H1 (cell line): ENCODE results near the gene ZNF587B. TPM values are rescaled to one million over a fixed set of nuclear protein-coding genes. Genes with fewer than 3 reads are reported as not detected.

Experiments used
- CTCF ChIA-PET: fragments of 300-600 bp; sonication (Branson Sonifier 250); formaldehyde crosslinking; loops from one replicate; lab custom pipeline; 2021; ENCODE audit not compliant: partially characterized antibody; lab: Charles Lee
- POLR2A ChIA-PET: fragments of 300-600 bp; sonication (Branson Sonifier 250); formaldehyde crosslinking; loops from one replicate; lab custom pipeline; 2021; ENCODE audit warnings: inconsistent platforms; ENCODE audit not compliant: partially characterized antibody; lab: Charles Lee
- DNase-seq, 2 experiments: peaks; one replicate each; pipeline versions ENCODE4 v3.0.0 to v3.0.0-alpha.2; 2010 to 2022; ENCODE audit warnings: low spot score in 2 of 2, low read depth in 1 of 2, mixed read lengths in 1 of 2
- FAIRE-seq: peaks from 2 replicates; lab custom pipeline; 2011; peaks lifted over from hg19 to GRCh38; lab: Jason Lieb, UNC
- H2AFZ ChIP-seq: 2 replicates; pipeline ENCODE4 v1.8.1; 2012; ENCODE audit warnings: low read length, inconsistent platforms
- H2AK5ac ChIP-seq: 2 replicates; pipeline ENCODE4 v1.6.1; 2013; ENCODE audit warnings: low read depth, low read length
- H2BK120ac ChIP-seq: replicated peaks from 2 replicates; pipeline ENCODE3; 2013; ENCODE audit warnings: low read depth, low read length, inconsistent platforms
- H2BK12ac ChIP-seq: 2 replicates; pipeline ENCODE4 v1.6.1; 2013; ENCODE audit warnings: low read depth, low read length
- H2BK15ac ChIP-seq: 2 replicates; pipeline ENCODE4 v1.6.1; 2013; ENCODE audit warnings: low read length
- H2BK20ac ChIP-seq: 2 replicates; pipeline ENCODE4 v1.6.1; 2013; ENCODE audit warnings: low read length
- H2BK5ac ChIP-seq: 2 replicates; pipeline ENCODE4 v1.6.1; 2013; ENCODE audit warnings: low read depth, low read length
- H3K14ac ChIP-seq: 2 replicates; pipeline ENCODE4 v1.6.1; 2013; ENCODE audit warnings: inconsistent platforms; ENCODE audit not compliant: insufficient read length
- H3K18ac ChIP-seq: 2 replicates; pipeline ENCODE4 v1.6.1; 2013; ENCODE audit warnings: low read length; ENCODE audit errors: extremely low read depth
- H3K23ac ChIP-seq: 2 replicates; pipeline ENCODE4 v1.6.1; 2013; ENCODE audit warnings: inconsistent platforms; ENCODE audit not compliant: insufficient read length
- H3K23me2 ChIP-seq: 2 replicates; pipeline ENCODE4 v1.6.1; 2013; ENCODE audit warnings: low read depth, low read length
- H3K27ac ChIP-seq: 2 replicates; pipeline ENCODE4 v1.6.1; 2011; ENCODE audit warnings: low read depth, low read length, inconsistent platforms
- H3K27me3 ChIP-seq, 4 experiments: replicated peaks in 1 of 4; 1 replicate in 1 of 4; 2 replicates in 3 of 4; pipeline versions ENCODE4 v1.6.1 to v1.8.1; 2011 to 2013; ENCODE audit warnings: low read length in 3 of 4, mild to moderate bottlenecking in 3 of 4, inconsistent platforms in 2 of 4, mixed read lengths in 2 of 4, moderate library complexity in 1 of 4; ENCODE audit not compliant: control insufficient read depth in 3 of 4, insufficient read depth in 3 of 4; ENCODE audit errors: extremely low read depth in 1 of 4
- H3K36me3 ChIP-seq, 4 experiments: 2 replicates each; pipeline versions ENCODE4 v1.6.1 to v1.8.1; 2011 to 2013; ENCODE audit warnings: mild to moderate bottlenecking in 4 of 4, low read length in 3 of 4, moderate library complexity in 2 of 4, control low read depth in 1 of 4, inconsistent platforms in 1 of 4; ENCODE audit not compliant: insufficient read depth in 4 of 4, control insufficient read depth in 2 of 4
- H3K4ac ChIP-seq: replicated peaks from 2 replicates; pipeline ENCODE3; 2013; ENCODE audit warnings: low read length, low read depth, mixed read lengths, inconsistent platforms; ENCODE audit not compliant: insufficient read length
- H3K4me1 ChIP-seq, 4 experiments: replicated peaks in 1 of 4; 1 replicate in 1 of 4; 2 replicates in 3 of 4; pipeline versions ENCODE4 v1.6.1 to v1.8.1; 2011 to 2013; ENCODE audit warnings: low read length in 3 of 4, inconsistent platforms in 2 of 4, mixed read lengths in 1 of 4; ENCODE audit not compliant: insufficient read depth in 4 of 4, control insufficient read depth in 3 of 4
- H3K4me2 ChIP-seq, 2 experiments: 2 replicates each; pipeline versions ENCODE4 v1.6.1 to v1.8.1; 2011 to 2013; ENCODE audit warnings: low read depth in 2 of 2, low read length in 2 of 2, control low read depth in 1 of 2, inconsistent platforms in 1 of 2, mild to moderate bottlenecking in 1 of 2; ENCODE audit not compliant: insufficient read depth in 1 of 2
- H3K4me3 ChIP-seq, 4 experiments: fragments of 200-600, 300-600 bp in 1 of 4; sonication (generic), shearing (Covaris generic), sonication (Bioruptor Twin) in 1 of 4; 2 replicates each; pipeline versions ENCODE4 v1.5.1 to v1.8.1; 2011 to 2016; ENCODE audit warnings: low read length in 4 of 4, low read depth in 3 of 4, control low read depth in 2 of 4, inconsistent platforms in 2 of 4, mild to moderate bottlenecking in 2 of 4, mixed read lengths in 1 of 4, moderate library complexity in 1 of 4; ENCODE audit not compliant: insufficient read depth in 2 of 4; ENCODE audit errors: extremely low read depth in 1 of 4
- H3K56ac ChIP-seq: replicated peaks from 2 replicates; pipeline ENCODE3; 2013; ENCODE audit warnings: low read depth, mild to moderate bottlenecking, mixed read lengths, low read length, inconsistent platforms; ENCODE audit not compliant: insufficient read length
- H3K79me1 ChIP-seq: 2 replicates; pipeline ENCODE4 v1.6.1; 2013; ENCODE audit warnings: low read depth, low read length, control low read depth
- H3K79me2 ChIP-seq, 2 experiments: 2 replicates each; pipeline versions ENCODE4 v1.6.1 to v1.8.1; 2012 to 2013; ENCODE audit warnings: low read length in 2 of 2, mild to moderate bottlenecking in 2 of 2, inconsistent platforms in 1 of 2; ENCODE audit not compliant: insufficient read depth in 2 of 2, control insufficient read depth in 1 of 2
- H3K9ac ChIP-seq, 4 experiments: replicated peaks in 1 of 4; 1 replicate in 1 of 4; 2 replicates in 3 of 4; pipeline versions ENCODE4 v1.6.1 to v1.8.1; 2011 to 2013; ENCODE audit warnings: low read depth in 3 of 4, low read length in 3 of 4, control low read depth in 2 of 4, mild to moderate bottlenecking in 2 of 4, moderate library complexity in 2 of 4, inconsistent platforms in 1 of 4; ENCODE audit errors: extremely low read depth in 1 of 4
- H3K9me3 ChIP-seq, 2 experiments: 2 replicates each; pipeline versions ENCODE4 v1.6.1 to v1.8.1; 2012 to 2013; ENCODE audit warnings: mild to moderate bottlenecking in 2 of 2, moderate library complexity in 2 of 2, control low read depth in 1 of 2, inconsistent platforms in 1 of 2, low read depth in 1 of 2, low read length in 1 of 2, mixed read lengths in 1 of 2; ENCODE audit not compliant: insufficient read depth in 2 of 2
- H4K20me1 ChIP-seq, 2 experiments: replicated peaks in 1 of 2; 2 replicates each; pipeline versions ENCODE3 to v1.8.1; 2011 to 2013; ENCODE audit warnings: inconsistent platforms in 2 of 2, low read length in 2 of 2, mild to moderate bottlenecking in 1 of 2; ENCODE audit not compliant: insufficient read depth in 2 of 2, control insufficient read depth in 1 of 2
- H4K5ac ChIP-seq: 2 replicates; pipeline ENCODE4 v1.6.1; 2013; ENCODE audit warnings: low read length, low read depth, mixed read lengths, inconsistent platforms; ENCODE audit not compliant: insufficient read length
- H4K8ac ChIP-seq: 2 replicates; pipeline ENCODE4 v1.8.0; 2013; ENCODE audit warnings: mild to moderate bottlenecking, moderate library complexity, low read length, inconsistent platforms; ENCODE audit not compliant: insufficient read depth; ENCODE audit errors: extremely low read depth
- H4K91ac ChIP-seq: replicated peaks from 2 replicates; pipeline ENCODE3; 2013; ENCODE audit warnings: low read length, mixed read lengths, inconsistent platforms; ENCODE audit not compliant: insufficient read length
- BCL11A ChIP-seq, 2 experiments: IDR thresholded peaks; one replicate each; pipeline ENCODE4 v1.6.1; 2011; ENCODE audit warnings: low read depth in 2 of 2, low read length in 2 of 2, mild to moderate bottlenecking in 2 of 2
- CEBPB ChIP-seq: IDR thresholded peaks from 2 replicates; pipeline ENCODE4 v1.6.1; 2012; ENCODE audit warnings: low read depth, low read length
- GABPA ChIP-seq: IDR thresholded peaks from 2 replicates; pipeline ENCODE4 v1.6.1; 2011; ENCODE audit warnings: mild to moderate bottlenecking, low read length, moderate library complexity, borderline replicate concordance; ENCODE audit not compliant: insufficient read depth
- GTF2F1 ChIP-seq: IDR thresholded peaks from 2 replicates; pipeline ENCODE4 v1.6.1; 2012; ENCODE audit warnings: low read depth, low read length, improper control_type of control experiment, borderline replicate concordance
- HDAC2 ChIP-seq, 2 experiments: fragments of 300-600 bp in 1 of 2; sonication (generic) in 1 of 2; IDR thresholded peaks; 2 replicates each; pipeline ENCODE4 v1.6.1; 2011 to 2012; ENCODE audit warnings: low read depth in 2 of 2, low read length in 2 of 2, mild to moderate bottlenecking in 2 of 2, moderate library complexity in 2 of 2, borderline replicate concordance in 1 of 2, inconsistent platforms in 1 of 2
- NRF1 ChIP-seq: IDR thresholded peaks from 2 replicates; pipeline ENCODE4 v1.6.1; 2011; ENCODE audit warnings: mild to moderate bottlenecking, low read depth, low read length, improper control_type of control experiment
- PHF8 ChIP-seq: fragments of 200-600 bp; sonication (generic); conservative IDR thresholded peaks from 2 replicates; pipeline ENCODE4 v1.7.1; 2012; ENCODE audit warnings: low read depth, mild to moderate bottlenecking, inconsistent platforms, low read length, moderate library complexity
- POU5F1 ChIP-seq: IDR thresholded peaks from 2 replicates; pipeline ENCODE4 v1.6.1; 2011; ENCODE audit warnings: low read depth, mild to moderate bottlenecking, low read length, moderate library complexity
- RFX5 ChIP-seq: IDR thresholded peaks from 2 replicates; pipeline ENCODE4 v1.6.1; 2011; ENCODE audit warnings: low read depth, low read length, improper control_type of control experiment, borderline replicate concordance
- SP1 ChIP-seq: IDR thresholded peaks from 2 replicates; pipeline ENCODE4 v1.6.1; 2011; ENCODE audit warnings: low read depth, low read length
- SRF ChIP-seq: IDR thresholded peaks from 2 replicates; pipeline ENCODE4 v1.6.1; 2011; ENCODE audit warnings: mild to moderate bottlenecking, low read depth, low read length, moderate library complexity
- WGBS, 2 experiments: shearing (Covaris generic) in 1 of 2; methylation state at CpG; one replicate each; pipeline versions ENCODE4 v1.1.6 to v1.1.7; 2013 to 2015; ENCODE audit warnings: low lambda C conversion rate in 2 of 2, mixed read lengths in 2 of 2, inconsistent platforms in 1 of 2, low coverage in 1 of 2, missing lambda C conversion rate in 1 of 2; ENCODE audit not compliant: insufficient replicate concordance in 2 of 2, insufficient coverage in 1 of 2, insufficient read length in 1 of 2; ENCODE audit errors: extremely low coverage in 1 of 2, missing lambda C conversion rate in 1 of 2; 5-methylcytosine and 5-hydroxymethylcytosine counted together
- polyA plus RNA-seq, 7 experiments: library from polyadenylated mRNA; depleted of rRNA in 3 of 7; stranded (reverse) in 5 of 7; unstranded in 2 of 7; fragments of >200 nt in 5 of 7; fragments of 200-250 nt in 2 of 7; gene quantifications; 1 replicate in 5 of 7; 2 replicates in 1 of 7; 4 replicates in 1 of 7; pipeline versions ENCODE4 v1.2.1 to v1.2.3, GENCODE V29; 2011 to 2013; ENCODE audit warnings: missing spikeins in 2 of 7, mixed read lengths in 2 of 7
- total RNA-seq: library from RNA; stranded (reverse); fragmentation: NEBNext Ultra II Directional; extraction: Animal tissue kit (Norgen Biotek cat#: 25700); gene quantifications from 2 replicates; pipeline ENCODE4 v1.2.1, GENCODE V29; 2021

Gene ZNF587B
- total and polyA plus RNA-seq, 2 of the 8 experiments (the other 6 are each of a cell fraction or from before 2014, with no cell fraction given) = 13.8 to 60.1 TPM

- TF ChIP-seq BCL11A (IDR thresholded peaks at IDR 0.05; ENCODE audit: low read depth in 2 of 2, low read length in 2 of 2) (no peak), CEBPB (no peak), GABPA (no peak), NRF1 (no peak), SRF (no peak), PHF8 (no peak), RFX5 (no peak), GTF2F1 (no peak), SP1 (no peak), HDAC2 (IDR thresholded peaks at IDR 0.05; ENCODE audit: borderline replicate concordance in 1 of 2, low read depth in 2 of 2, low read length in 2 of 2) (no peak), POU5F1 (no peak)
- no peak overlapping the region for H3K23ac ChIP-seq
- H4K20me1 ChIP-seq = peaks cover 0 to 9% of the 10 kb centered on the region in 2 experiments
- H4K8ac ChIP-seq = no peak overlapping the region
- H2BK12ac ChIP-seq = no peak overlapping the region
- no peak overlapping the region for H3K14ac ChIP-seq
- no peak overlapping the region for H3K4me3 ChIP-seq
- H2BK15ac ChIP-seq = no peak overlapping the region
- ChIA-PET POLR2A (interaction anchor here (1.0 to 1.3 kb wide), 6 partner anchors 12 to 40 kb away, joined by 4 to 7 read pairs (median 4); partner anchors contain the start of gene ZNF776), CTCF (interaction anchor here (1.1 to 2.1 kb wide), 2 partner anchors 11 to 14 kb away, joined by 3 to 4 read pairs; no protein-coding TSS in a partner anchor)
- H2AFZ ChIP-seq = no peak overlapping the region
- no peaks in the 10 kb centered on the region for H3K9me3 ChIP-seq
- no peak overlapping the region for H2BK5ac ChIP-seq
- H3K36me3 ChIP-seq = peaks cover 0 to 11% (median 2%) of the 10 kb centered on the region in 4 experiments; a peak in 4 of 8 replicates
- no peak overlapping the region for H2AK5ac ChIP-seq
- no peaks in the 10 kb centered on the region; the same call in 1 of the 2 replicates for H3K79me1 ChIP-seq
- no peak overlapping the region for H3K18ac ChIP-seq
- peaks cover 4% of the 10 kb centered on the region in 2 experiments; a peak in 2 of 4 replicates for H3K79me2 ChIP-seq
- WGBS, 2 experiments = 97% methylated on average over 27 of the region's 38 CpGs; no CpG with 5 or more reads in 1 of the 2 experiments
- no peak overlapping the region for H4K5ac ChIP-seq
- H4K91ac ChIP-seq = peak overlapping the region; percentile 22
- H2BK20ac ChIP-seq = no peak overlapping the region
- no peak overlapping the region for H3K4ac ChIP-seq
- no peaks in the 10 kb centered on the region for H3K27me3 ChIP-seq
- DNase-seq (no peak), FAIRE-seq (no peak)
- no peak overlapping the region for H3K27ac ChIP-seq
- H3K23me2 ChIP-seq = no peaks in the 10 kb centered on the region
- H2BK120ac ChIP-seq = no peak overlapping the region
- H3K4me1 ChIP-seq = peaks cover 0 to 2% (median 0%) of the 10 kb centered on the region in 4 experiments; a peak in 1 of 7 replicates
- H3K56ac ChIP-seq = no peak overlapping the region
- no peak overlapping the region; a peak in 1 of 7 replicates for H3K9ac ChIP-seq
- no peak overlapping the region for H3K4me2 ChIP-seq
Observed at GRCh38 chr19:57786286-57786685, 43.8 kb upstream of the ZNF587B start.
